Adrenal gland (tissue), 5 donors: ENCODE data around the gene RALB.

ENCODE experiments used
- CTCF ChIP-seq, 6 experiments: fragments of 450-650 bp in 4 of 6; fragments of 200-600 bp in 2 of 6; sonication (generic) in 1 of 6; IDR thresholded peaks; 1 replicate in 5 of 6; 2 replicates in 1 of 6; pipeline versions ENCODE4 v1.5.1 to v1.8.0; 2016 to 2021; ENCODE audit warnings: antibody characterized with exemption in 6 of 6, mild to moderate bottlenecking in 2 of 6, moderate library complexity in 1 of 6
- POLR2A ChIP-seq, 2 donors: fragments of 450-650 bp; IDR thresholded peaks; one replicate each; pipeline ENCODE4 v1.6.1; 2017; ENCODE audit warnings: antibody characterized with exemption in 2 of 2, mild to moderate bottlenecking in 2 of 2, moderate library complexity in 1 of 2
- donor health status: DM: no; HTN: no; CAD: no.

GRCh38 chr2:120204022-120204405, 48.6 kb upstream of the RALB start:
- TF ChIP-seq POLR2A (IDR thresholded peaks at IDR 0.05) (no peak), CTCF (IDR thresholded peaks at IDR 0.05) (no peak)
